Measurements from ENCODE around the gene NAA25.

Gene NAA25

GRCh38 chr12:112108202-112109079, at the start of gene NAA25:
Gene NAA25, minus strand, starts transcription at chr12:112108783. Its CDS starts 10 bp downstream, at chr12:112108773.
- DNase-seq, result peak; percentile 67

- DNase-seq, result no peak
Observed at GRCh38 chr12:112153893-112154219, 45.3 kb upstream of the NAA25 start.

GRCh38 chr12:112153181-112153892, 44.8 kb upstream of the NAA25 start:
- DNase-seq, result no peak

- DNase-seq, result no peak
Observed at GRCh38 chr12:112151766-112152541, 43.4 kb upstream of the NAA25 start.

GRCh38 chr12:112149596-112149995, 41.0 kb upstream of the NAA25 start:
- DNase-seq, result no peak

GRCh38 chr12:112148031-112148513, 39.5 kb upstream of the NAA25 start:
- DNase-seq, result no peak

- no peak for DNase-seq
Observed at GRCh38 chr12:112146123-112146522, 37.5 kb upstream of the NAA25 start.

GRCh38 chr12:112140728-112141127, 32.1 kb upstream of the NAA25 start:
- no peak for DNase-seq

- no peak for DNase-seq
Observed at GRCh38 chr12:112134731-112135130, 26.1 kb upstream of the NAA25 start.

- no peak for DNase-seq
Observed at GRCh38 chr12:112133418-112133817, 24.8 kb upstream of the NAA25 start.

- DNase-seq, result no peak
Observed at GRCh38 chr12:112131686-112132085, 23.1 kb upstream of the NAA25 start.

- DNase-seq, result no peak
Observed at GRCh38 chr12:112130441-112130998, 21.9 kb upstream of the NAA25 start.

GRCh38 chr12:112126911-112127310, 18.3 kb upstream of the NAA25 start:
- no peak for DNase-seq

- DNase-seq, result no peak
Observed at GRCh38 chr12:112126000-112126438, 17.4 kb upstream of the NAA25 start.

GRCh38 chr12:112125250-112125999, 16.8 kb upstream of the NAA25 start, which contains the start of gene TRAFD1:
Gene TRAFD1, plus strand, starts transcription at chr12:112125560. Its CDS starts 4,963 bp downstream, at chr12:112130523.
- peak; percentile 91 for DNase-seq

- DNase-seq, result no peak
Observed at GRCh38 chr12:112124918-112125249, 16.3 kb upstream of the NAA25 start.

GRCh38 chr12:112122823-112123690, 14.5 kb upstream of the NAA25 start:
- DNase-seq, result no peak

- DNase-seq, result no peak
Observed at GRCh38 chr12:112121780-112122565, 13.4 kb upstream of the NAA25 start.

GRCh38 chr12:112117685-112118084, 9.1 kb upstream of the NAA25 start:
- DNase-seq, result no peak

All from NCI-H1092 treated with DMSO at 0.1 percent for 48 hours (cell line).